CD14-positive monocyte (primary cell): ENCODE data around the gene C11orf91. TPM values are rescaled to one million over a fixed set of nuclear protein-coding genes. Genes with fewer than 3 reads are reported as not detected.

Experiments
- DNase-seq, 3 donors: peaks; one replicate each; pipeline ENCODE4 v3.0.0-alpha.2; 2011 to 2022
- H2AFZ ChIP-seq: 2 replicates; pipeline ENCODE4 v1.6.0; 2012; ENCODE audit warnings: mild to moderate bottlenecking, low read depth, low read length, inconsistent platforms; ENCODE audit not compliant: insufficient read depth, poor library complexity, severe bottlenecking
- H3K27ac ChIP-seq, 2 donors: 1 replicate in 1 of 2; 2 replicates in 1 of 2; pipeline ENCODE4 v1.5.1; 2012 to 2013; ENCODE audit warnings: low read length in 2 of 2, control low read depth in 1 of 2, inconsistent platforms in 1 of 2, low read depth in 1 of 2, mild to moderate bottlenecking in 1 of 2
- H3K27me3 ChIP-seq, 2 donors: one replicate each; pipeline versions ENCODE4 v1.6.0 to v1.6.1; 2011 to 2013; ENCODE audit warnings: low read length in 2 of 2; ENCODE audit not compliant: control insufficient read depth in 2 of 2, insufficient read depth in 2 of 2
- H3K36me3 ChIP-seq, 2 donors: replicated peaks in 1 of 2; 1 replicate in 1 of 2; 2 replicates in 1 of 2; pipeline versions ENCODE4 v1.5.1 to v1.6.1; 2012 to 2013; ENCODE audit warnings: low read length in 2 of 2, control low read depth in 1 of 2, inconsistent platforms in 1 of 2, mild to moderate bottlenecking in 1 of 2; ENCODE audit not compliant: insufficient read depth in 2 of 2, control insufficient read depth in 1 of 2
- H3K4me1 ChIP-seq, 2 donors: 1 replicate in 1 of 2; 2 replicates in 1 of 2; pipeline versions ENCODE4 v1.5.1 to v1.6.1; 2012 to 2013; ENCODE audit warnings: low read length in 2 of 2, control low read depth in 1 of 2, inconsistent platforms in 1 of 2, mild to moderate bottlenecking in 1 of 2, moderate library complexity in 1 of 2; ENCODE audit not compliant: insufficient read depth in 2 of 2, control insufficient read depth in 1 of 2
- H3K4me2 ChIP-seq: replicated peaks from 2 replicates; pipeline ENCODE3; 2012; ENCODE audit warnings: low read length, moderate library complexity, mild to moderate bottlenecking; ENCODE audit not compliant: poor library complexity, severe bottlenecking; ENCODE audit errors: extremely low read depth
- H3K4me3 ChIP-seq, 3 experiments: fragments of 200-600 bp in 1 of 3; sonication (generic) in 1 of 3; replicated peaks in 1 of 3; 1 replicate in 2 of 3; 2 replicates in 1 of 3; pipeline ENCODE4 v1.5.1; 2011 to 2013; ENCODE audit warnings: low read length in 3 of 3, mild to moderate bottlenecking in 3 of 3, control low read depth in 2 of 3, low read depth in 2 of 3, inconsistent platforms in 1 of 3, moderate library complexity in 1 of 3
- H3K79me2 ChIP-seq: 2 replicates; pipeline ENCODE4 v1.6.0; 2012; ENCODE audit warnings: mild to moderate bottlenecking, control low read depth, inconsistent platforms, low read length, moderate library complexity; ENCODE audit not compliant: insufficient read depth
- H3K9ac ChIP-seq: 2 replicates; pipeline ENCODE4 v1.6.0; 2017; ENCODE audit warnings: low read length, mild to moderate bottlenecking; ENCODE audit not compliant: insufficient read depth, poor library complexity, severe bottlenecking
- H3K9me3 ChIP-seq, 2 donors: replicated peaks in 1 of 2; 1 replicate in 1 of 2; 2 replicates in 1 of 2; pipeline versions ENCODE4 v1.5.1 to v1.6.1; 2012 to 2013; ENCODE audit warnings: low read length in 2 of 2, control low read depth in 1 of 2; ENCODE audit not compliant: control insufficient read depth in 1 of 2, insufficient read depth in 1 of 2
- H4K20me1 ChIP-seq: 2 replicates; pipeline ENCODE4 v1.6.0; 2012; ENCODE audit warnings: mild to moderate bottlenecking, low read length, control low read depth, moderate library complexity; ENCODE audit not compliant: insufficient read depth
- H3K27ac Mint-ChIP-seq, 7 donors: one replicate each; pipeline ENCODE4 v1.8.0; 2020; ENCODE audit warnings: mild to moderate bottlenecking in 7 of 7, mixed read lengths in 7 of 7, moderate library complexity in 6 of 7, inconsistent platforms in 2 of 7
- H3K27me3 Mint-ChIP-seq, 3 donors: one replicate each; pipeline ENCODE4 v1.8.0; 2021 to 2022; ENCODE audit warnings: low read depth in 3 of 3, mild to moderate bottlenecking in 3 of 3, mixed read lengths in 3 of 3, moderate library complexity in 3 of 3, inconsistent platforms in 1 of 3
- H3K36me3 Mint-ChIP-seq, 2 donors: one replicate each; pipeline ENCODE4 v1.8.0; 2020; ENCODE audit warnings: mixed read lengths in 2 of 2, inconsistent platforms in 1 of 2, mild to moderate bottlenecking in 1 of 2
- H3K4me1 Mint-ChIP-seq: one replicate; pipeline ENCODE4 v1.8.0; 2020; ENCODE audit warnings: mild to moderate bottlenecking, mixed read lengths
- H3K4me3 Mint-ChIP-seq, 2 donors: one replicate each; pipeline ENCODE4 v1.8.0; 2020; ENCODE audit warnings: mild to moderate bottlenecking in 2 of 2, mixed read lengths in 2 of 2, moderate library complexity in 1 of 2
- H3K9me3 Mint-ChIP-seq, 7 donors: one replicate each; pipeline ENCODE4 v1.8.0; 2020 to 2022; ENCODE audit warnings: mixed read lengths in 7 of 7, mild to moderate bottlenecking in 6 of 7, moderate library complexity in 6 of 7, inconsistent platforms in 2 of 7
- CTCF ChIP-seq: fragments of 200-600 bp; IDR thresholded peaks from one replicate; pipeline ENCODE4 v1.8.0; 2022; ENCODE audit warnings: antibody characterized with exemption, mild to moderate bottlenecking
- WGBS: methylation state at CpG from one replicate; pipeline ENCODE4 v1.1.5; 2013; ENCODE audit warnings: missing lambda C conversion rate; ENCODE audit not compliant: insufficient coverage; 5-methylcytosine and 5-hydroxymethylcytosine counted together
- intact Hi-C, 2 donors: fragments of 100-400 bp; cut with micrococcal nuclease; formaldehyde crosslinking; loops; one replicate each; pipeline versions ENCODE4 v1.15.0 to v1.15.1; 2023
- polyA plus RNA-seq, 3 donors: library from polyadenylated mRNA; depleted of rRNA in 1 of 3; unstranded in 2 of 3; stranded (reverse) in 1 of 3; fragments of 300-500 nt in 2 of 3; fragments of >200 nt in 1 of 3; fragmentation: Illumina TruSeq in 2 of 3; gene quantifications; 1 replicate in 2 of 3; 2 replicates in 1 of 3; pipeline ENCODE4 v1.2.3, GENCODE V29; 2012 to 2021

Gene C11orf91
- polyA plus RNA-seq, 3 donors = not detected

- H3K9me3 Mint-ChIP-seq = peaks cover 0 to 2% (median 0%) of the 10 kb centered on the region in 7 donors
- no peaks in the 10 kb centered on the region for H4K20me1 ChIP-seq
- intact Hi-C loops = no loop called here
- no peaks in the 10 kb centered on the region for H3K4me1 ChIP-seq
- H2AFZ ChIP-seq = no peak overlapping the region
- H3K4me1 Mint-ChIP-seq = no peaks in the 10 kb centered on the region
- TF ChIP-seq CTCF = no peak
- no peaks in the 10 kb centered on the region for H3K36me3 Mint-ChIP-seq
- H3K27me3 Mint-ChIP-seq = peaks cover 4 to 18% (median 18%) of the 10 kb centered on the region in 3 donors
- H3K4me3 ChIP-seq = no peak overlapping the region
- H3K79me2 ChIP-seq = no peaks in the 10 kb centered on the region
- H3K9me3 ChIP-seq = no peaks in the 10 kb centered on the region
- no peak overlapping the region for H3K4me2 ChIP-seq
- H3K36me3 ChIP-seq = no peaks in the 10 kb centered on the region
- no peak overlapping the region for H3K4me3 Mint-ChIP-seq
- no peak for DNase-seq
- no peak overlapping the region for H3K9ac ChIP-seq
- no peak overlapping the region for H3K27ac Mint-ChIP-seq
- no peaks in the 10 kb centered on the region for H3K27me3 ChIP-seq
- WGBS = no CpG with 5 or more reads among the region's 1 CpG
- H3K27ac ChIP-seq = no peak overlapping the region
These were observed 48.2 kb downstream of the C11orf91 start for GRCh38 chr11:33652431-33652830.

GRCh38 chr11:33651990-33652389 is 48.6 kb downstream of the C11orf91 start:
- H3K9ac ChIP-seq = no peak overlapping the region
- H3K79me2 ChIP-seq = no peaks in the 10 kb centered on the region
- H4K20me1 ChIP-seq = no peaks in the 10 kb centered on the region
- no peaks in the 10 kb centered on the region for H3K27me3 ChIP-seq
- H3K36me3 ChIP-seq = no peaks in the 10 kb centered on the region
- Mint-ChIP-seq H3K27me3 (peaks cover 2 to 18% (median 18%) of the 10 kb centered on the region in 3 donors), H3K27ac (no peak overlapping the region), H3K4me3 (no peak overlapping the region), H3K36me3 (no peaks in the 10 kb centered on the region), H3K4me1 (no peaks in the 10 kb centered on the region), H3K9me3 (peaks cover 0 to 2% (median 0%) of the 10 kb centered on the region in 7 donors)
- H3K4me2 ChIP-seq = no peak overlapping the region
- no peak overlapping the region for H2AFZ ChIP-seq
- no peak overlapping the region for H3K4me3 ChIP-seq
- H3K9me3 ChIP-seq = no peaks in the 10 kb centered on the region
- 74% methylated on average over 5 of the region's 6 CpGs for WGBS
- intact Hi-C loops = no loop called here
- H3K4me1 ChIP-seq = no peaks in the 10 kb centered on the region
- no peak overlapping the region for H3K27ac ChIP-seq
- TF ChIP-seq CTCF = no peak
- DNase-seq = no peak
